Superior temporal gyrus (tissue), 1 donor: ENCODE measurements around the gene IKZF2.

Experiments
- DNase-seq: peaks from one replicate; pipeline ENCODE4 v3.0.0-alpha.2; 2016; ENCODE audit errors: extremely low spot score

Gene IKZF2

GRCh38 chr2:212958133-212958532 is 193.3 kb downstream of the IKZF2 start:
- DNase-seq: no peak

GRCh38 chr2:212957624-212958023 is 193.8 kb downstream of the IKZF2 start:
- DNase-seq: no peak

GRCh38 chr2:212956665-212957607 is 194.5 kb downstream of the IKZF2 start:
- no peak for DNase-seq

GRCh38 chr2:212953170-212953920 is 198.1 kb downstream of the IKZF2 start:
- no peak for DNase-seq

GRCh38 chr2:212949786-212950185 is 201.6 kb downstream of the IKZF2 start:
- DNase-seq: no peak
